HG02840 (cell line): ENCODE measurements around the gene MRPS26.
"Not testable (repeated sequence)": the region's sequence is repeated elsewhere in the genome, so short reads cannot be mapped to it uniquely, and the experiment has no call there.

Experiments
- ATAC-seq: cut with Tn5 transposase; IDR thresholded peaks from one replicate; pipeline ENCODE4 v1.9.1; 2021; ENCODE audit warnings: mild to moderate bottlenecking, moderate library complexity, moderate number of reproducible peaks; ENCODE audit not compliant: unreplicated experiment, low FRiP score

MRPS26 gene

DNA sequence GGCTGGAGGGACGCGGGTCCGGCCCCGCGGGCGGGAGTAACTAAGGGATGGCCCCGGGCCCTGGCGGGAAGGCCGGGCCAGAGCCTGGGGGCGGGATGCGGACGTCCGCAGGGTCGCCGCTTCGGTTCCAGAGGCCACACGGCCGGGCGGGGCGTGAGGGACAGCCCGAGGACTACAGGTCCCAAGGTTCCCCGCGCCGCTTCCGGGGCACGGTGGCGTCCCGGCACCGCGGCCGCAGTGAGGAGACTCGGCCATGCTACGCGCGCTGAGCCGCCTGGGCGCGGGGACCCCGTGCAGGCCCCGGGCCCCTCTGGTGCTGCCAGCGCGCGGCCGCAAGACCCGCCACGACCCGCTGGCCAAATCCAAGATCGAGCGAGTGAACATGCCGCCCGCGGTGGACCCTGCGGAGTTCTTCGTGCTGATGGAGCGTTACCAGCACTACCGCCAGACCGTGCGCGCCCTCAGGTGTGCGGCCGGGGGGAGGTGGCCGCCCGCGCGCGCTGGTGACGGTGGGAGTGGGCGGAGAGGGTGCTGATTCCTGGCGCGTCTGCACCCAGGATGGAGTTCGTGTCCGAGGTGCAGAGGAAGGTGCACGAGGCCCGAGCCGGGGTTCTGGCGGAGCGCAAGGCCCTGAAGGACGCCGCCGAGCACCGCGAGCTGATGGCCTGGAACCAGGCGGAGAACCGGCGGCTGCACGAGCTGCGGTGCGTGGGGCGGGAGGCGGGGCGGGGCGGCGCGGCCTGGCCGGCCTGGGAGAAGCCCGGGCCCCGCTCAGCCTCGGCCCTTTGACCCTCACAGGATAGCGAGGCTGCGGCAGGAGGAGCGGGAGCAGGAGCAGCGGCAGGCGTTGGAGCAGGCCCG is at the start of gene MRPS26:
Gene MRPS26 (plus strand): TSS at position 237 of the 861 bp plus-strand sequence. CDS start 17 bp downstream, at position 254.
- peak; percentile 87 for ATAC-seq

DNA sequence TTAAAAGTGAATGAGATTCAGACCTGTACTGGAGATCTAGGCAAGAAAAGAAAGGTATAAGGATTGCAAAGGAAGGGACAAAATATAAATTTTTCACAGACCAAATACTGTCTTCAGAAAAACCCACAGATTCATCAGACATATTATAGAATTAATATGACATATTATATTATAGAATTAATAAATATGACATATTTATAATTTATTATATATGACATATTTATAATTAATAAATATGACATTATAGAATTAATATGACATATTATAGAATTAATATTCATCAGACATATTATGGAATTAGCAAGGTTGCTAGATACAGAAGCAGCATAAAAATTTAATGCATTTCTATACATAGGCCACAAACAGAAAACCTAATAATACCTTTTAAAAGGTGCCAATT is 47.1 kb upstream of the MRPS26 start:
- ATAC-seq: no peak

DNA sequence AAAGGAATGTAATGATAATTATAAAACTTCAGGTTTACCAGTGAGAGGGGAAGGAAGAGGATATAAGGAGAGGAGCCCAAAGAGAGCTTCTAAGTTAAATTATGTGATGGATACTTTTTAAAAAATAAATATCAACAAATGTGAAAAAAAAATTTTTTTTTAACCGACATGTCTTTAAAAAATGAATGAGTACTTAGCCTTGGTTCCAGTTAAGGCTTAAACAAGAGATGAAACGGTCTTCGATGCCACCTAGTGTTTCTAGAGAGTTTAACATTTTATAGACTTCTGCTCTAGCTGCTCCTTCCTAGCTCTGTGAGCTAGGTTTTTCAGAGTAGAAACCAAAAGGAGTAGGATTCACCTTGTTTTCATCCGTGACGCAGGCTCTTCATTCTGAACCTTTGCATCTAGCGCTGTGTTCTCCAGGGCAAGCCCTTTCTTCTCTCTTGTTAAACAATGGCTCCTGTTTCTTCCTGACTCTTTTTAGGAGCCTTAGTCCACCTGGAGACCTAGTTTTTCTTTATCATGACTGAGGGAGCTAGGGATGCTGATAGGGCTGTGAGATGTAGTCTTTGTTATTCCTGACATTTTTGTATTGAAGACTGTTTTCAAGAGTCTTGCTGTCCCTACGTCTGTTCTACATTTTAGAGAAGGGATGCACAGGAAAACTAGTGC is 44.9 kb upstream of the MRPS26 start:
- no peak for ATAC-seq

- ATAC-seq: no peak
Observed at GRCh38 chr20:3003416-3003815, 42.4 kb upstream of the MRPS26 start.

DNA sequence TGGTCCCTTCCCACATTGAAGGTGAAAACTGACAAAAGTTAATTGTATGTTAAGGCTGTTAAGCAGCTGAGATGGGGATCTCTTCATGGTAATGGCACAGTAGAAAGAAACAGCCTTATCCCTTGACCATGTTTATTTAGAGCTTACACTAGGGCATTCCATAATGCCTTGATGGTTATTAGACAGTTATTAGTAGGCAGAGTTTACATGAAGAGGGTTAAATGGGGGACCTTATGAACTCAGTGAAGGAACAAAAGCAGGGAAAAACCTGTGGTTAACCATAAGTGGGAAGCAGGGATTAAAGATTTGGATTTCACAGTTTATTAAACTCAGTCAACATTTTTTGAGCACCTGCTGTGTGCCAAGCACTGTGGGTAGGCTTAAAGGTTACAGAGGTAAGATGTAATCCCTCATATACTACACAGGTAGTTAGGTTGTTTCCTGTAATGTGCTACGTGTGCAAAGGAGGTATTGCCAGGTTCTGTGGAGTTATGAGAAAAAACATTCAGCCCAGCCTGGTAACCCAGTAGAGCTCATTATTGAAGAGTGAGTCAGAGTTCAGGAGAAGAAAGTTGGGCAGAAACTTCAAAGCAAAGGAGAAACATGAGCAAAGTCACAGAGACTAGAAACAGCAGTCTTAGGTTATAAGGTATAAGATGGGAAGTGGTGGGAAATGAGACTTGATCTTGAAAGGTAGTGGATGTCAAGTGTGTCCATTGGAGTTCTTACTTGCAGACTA is 34.7 kb upstream of the MRPS26 start:
- ATAC-seq: no peak

GRCh38 chr20:3011752-3012151 is 34.1 kb upstream of the MRPS26 start:
- ATAC-seq: no peak

DNA sequence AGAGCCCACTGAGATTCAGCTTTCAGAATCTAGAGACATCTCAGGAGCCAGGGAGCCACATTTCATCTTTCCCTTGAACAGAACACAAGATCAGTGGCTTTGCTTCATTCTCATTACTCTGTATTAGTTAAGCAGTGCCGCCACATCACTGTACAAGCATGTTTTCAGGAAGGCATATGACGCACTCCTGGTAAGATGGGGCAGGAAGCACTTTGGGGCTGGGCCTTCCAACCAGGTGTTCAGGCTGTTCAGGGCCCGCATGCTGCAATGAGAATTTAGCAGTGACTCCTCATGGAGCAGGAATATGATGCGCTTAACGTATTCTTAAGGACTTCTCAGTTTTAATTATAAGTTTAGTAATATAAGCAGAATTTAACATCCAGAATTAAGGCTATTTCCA is 32.1 kb upstream of the MRPS26 start:
- ATAC-seq: no peak

- no peak for ATAC-seq
Observed at GRCh38 chr20:3014179-3014578, 31.7 kb upstream of the MRPS26 start.

DNA sequence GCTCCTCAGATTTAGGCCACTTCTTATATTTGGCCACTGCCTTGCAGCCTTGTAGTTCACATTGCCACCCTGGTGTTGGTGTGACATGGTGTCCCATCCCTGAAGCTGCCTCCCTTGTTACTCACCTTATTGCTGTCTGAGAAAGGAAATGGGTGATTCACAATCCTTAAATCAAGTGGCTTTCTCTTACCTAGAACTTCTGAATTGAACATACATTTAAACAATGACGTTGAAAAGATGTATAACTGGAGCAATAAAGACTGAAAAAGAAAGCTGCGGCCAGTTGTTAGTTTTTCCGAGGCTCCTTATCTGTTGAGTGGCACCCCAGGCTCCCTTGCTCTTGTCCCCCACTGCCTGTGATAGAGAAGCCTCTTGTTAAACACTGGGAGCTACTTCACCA is 31.2 kb upstream of the MRPS26 start:
- no peak for ATAC-seq

DNA sequence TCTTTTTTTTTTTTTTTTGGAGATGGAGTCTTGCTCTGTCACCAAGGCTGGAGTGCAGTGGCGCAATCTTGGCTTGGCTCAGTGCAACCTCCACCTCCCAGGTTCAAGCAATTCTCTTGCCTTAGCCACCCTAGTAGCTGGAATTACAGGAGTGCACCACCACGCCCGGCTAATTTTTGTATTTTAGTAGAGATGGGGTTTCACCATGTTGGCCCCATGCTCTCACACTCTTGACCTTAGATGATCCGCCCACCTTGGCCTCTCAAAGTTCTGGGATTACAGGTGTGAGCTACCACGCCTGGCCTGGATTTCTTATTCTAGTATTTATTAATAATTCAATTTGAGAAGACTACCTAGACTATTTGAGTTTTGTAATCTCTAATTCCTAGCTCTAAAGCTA is 30.6 kb upstream of the MRPS26 start:
- not testable (repeated sequence) for ATAC-seq

DNA sequence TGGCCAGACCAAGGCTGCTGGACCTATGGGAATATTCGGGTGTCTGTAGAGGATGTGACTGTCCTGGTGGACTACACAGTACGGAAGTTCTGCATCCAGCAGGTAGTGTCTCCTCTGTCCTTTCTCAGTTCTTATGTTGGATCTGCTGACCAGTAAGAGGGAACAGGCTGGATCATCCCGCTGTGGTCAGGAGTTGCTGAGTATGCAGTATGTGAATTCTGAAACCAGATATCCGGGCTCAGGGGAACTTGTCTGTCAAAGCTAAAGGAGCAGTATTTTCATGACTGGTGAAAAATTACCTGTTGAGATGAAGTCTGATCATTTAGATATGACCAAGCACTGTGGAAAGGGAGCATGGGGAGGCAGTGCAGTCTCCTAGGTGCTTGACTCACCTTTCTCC is 24.5 kb upstream of the MRPS26 start:
- ATAC-seq: no peak

DNA sequence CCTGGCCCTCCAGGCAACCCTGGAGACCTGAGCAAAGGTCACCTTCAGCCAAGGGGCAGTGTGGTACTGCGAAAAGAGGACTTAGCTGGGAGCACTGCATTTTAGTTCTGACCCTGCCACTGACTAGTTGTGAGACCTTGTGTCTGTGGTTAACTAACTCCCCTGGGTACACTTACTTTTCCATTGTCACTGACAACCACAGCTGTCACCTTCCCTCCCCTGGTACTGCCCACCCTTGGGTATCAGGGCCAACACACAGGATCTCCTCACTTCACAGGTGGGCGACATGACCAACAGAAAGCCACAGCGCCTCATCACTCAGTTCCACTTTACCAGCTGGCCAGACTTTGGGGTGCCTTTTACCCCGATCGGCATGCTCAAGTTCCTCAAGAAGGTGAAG is 24.1 kb upstream of the MRPS26 start:
- no peak for ATAC-seq

- ATAC-seq: not testable (repeated sequence)
Observed at GRCh38 chr20:3022559-3023490, 23.0 kb upstream of the MRPS26 start.

- no peak for ATAC-seq
Observed at GRCh38 chr20:3027987-3028386, 17.9 kb upstream of the MRPS26 start.

- no peak for ATAC-seq
Observed at GRCh38 chr20:3031524-3032147, 14.2 kb upstream of the MRPS26 start.

DNA sequence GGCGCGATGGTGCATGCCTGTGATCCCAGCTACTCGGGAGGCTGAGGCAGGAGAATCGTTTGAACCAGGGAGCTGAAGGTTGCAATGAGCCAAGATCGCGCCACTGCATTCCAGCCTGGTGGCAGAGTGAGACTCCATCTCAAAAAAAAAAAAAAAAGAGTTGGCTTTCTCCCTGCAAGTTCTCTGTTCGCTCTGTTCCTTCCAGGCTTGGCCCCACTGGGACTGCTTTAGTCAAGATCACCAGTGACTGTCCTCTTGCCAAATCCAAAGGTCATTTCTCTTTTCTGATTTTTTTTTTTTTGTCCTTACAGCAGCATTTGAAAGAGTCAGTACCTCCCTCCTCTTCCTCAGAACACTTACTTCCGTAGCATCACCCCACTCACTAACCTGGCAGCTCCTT is 13.2 kb upstream of the MRPS26 start:
- no peak for ATAC-seq

GRCh38 chr20:3037654-3038053 is 8.2 kb upstream of the MRPS26 start:
- ATAC-seq: no peak

DNA sequence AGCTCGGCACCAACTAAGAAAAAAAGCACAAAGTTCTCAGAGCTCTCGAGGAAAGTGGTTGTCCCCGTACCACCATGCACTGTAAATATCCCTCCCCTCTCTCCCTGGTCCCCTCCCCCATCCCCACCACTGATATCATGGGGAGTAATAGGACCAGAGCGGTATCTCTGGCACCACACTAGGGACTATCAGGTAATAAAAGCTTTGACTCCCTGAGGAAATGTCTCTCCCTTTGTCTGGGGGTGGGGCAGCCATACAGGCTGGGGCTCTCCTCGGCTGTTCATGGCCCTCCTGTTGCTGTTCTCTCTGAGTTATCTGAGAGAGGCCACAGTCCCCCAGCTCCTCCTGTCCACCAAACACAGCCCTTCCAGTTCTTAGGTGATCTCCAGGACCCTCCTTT is 7.4 kb upstream of the MRPS26 start:
- no peak for ATAC-seq

GRCh38 chr20:3039426-3039825 is 6.4 kb upstream of the MRPS26 start:
- no peak for ATAC-seq

DNA sequence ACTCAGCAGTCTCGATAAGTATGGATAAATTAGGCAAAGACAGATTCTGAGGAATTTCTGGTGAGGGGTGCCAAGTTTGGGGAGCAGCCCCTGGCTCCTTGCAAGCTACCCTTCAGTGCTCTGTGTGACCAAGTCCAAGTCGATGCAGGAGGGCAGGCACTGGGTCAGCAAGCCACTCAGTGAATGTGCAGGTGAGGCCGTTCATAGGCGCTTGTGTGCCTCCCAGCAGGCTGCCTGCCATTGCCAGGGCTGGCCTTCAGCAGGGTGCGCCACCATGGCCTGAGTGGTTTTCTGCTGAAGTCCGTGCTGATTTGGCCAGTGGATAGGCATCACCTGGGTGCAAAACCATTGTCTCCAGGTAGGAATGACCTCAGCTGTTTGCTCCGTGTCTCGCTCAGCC is 5.8 kb upstream of the MRPS26 start:
- ATAC-seq: no peak
